Fibroblast of skin of left biceps (primary cell): ENCODE measurements around the gene FSTL4.

ENCODE experiments used
- DNase-seq, 2 experiments: peaks; one replicate each; pipeline ENCODE4 v3.0.0-alpha.2; 2013; ENCODE audit warnings: low read depth in 2 of 2

The FSTL4 gene

GRCh38 chr5:133428072-133428660 lies 184.2 kb downstream of the FSTL4 start:
- DNase-seq, result no peak

- DNase-seq, result no peak
These were observed 185.1 kb downstream of the FSTL4 start for GRCh38 chr5:133427121-133427777.

- no peak for DNase-seq
These were observed 186.1 kb downstream of the FSTL4 start for GRCh38 chr5:133426264-133426663.

- DNase-seq, result no peak
These were observed 186.6 kb downstream of the FSTL4 start for GRCh38 chr5:133425764-133426163.

GRCh38 chr5:133425222-133425621 lies 187.1 kb downstream of the FSTL4 start:
- no peak for DNase-seq

GRCh38 chr5:133423618-133424282 lies 188.6 kb downstream of the FSTL4 start:
- DNase-seq, result no peak

- no peak for DNase-seq
These were observed 189.2 kb downstream of the FSTL4 start for GRCh38 chr5:133423011-133423617.

GRCh38 chr5:133421806-133422205 lies 190.5 kb downstream of the FSTL4 start:
- DNase-seq, result no peak

- DNase-seq, result no peak
These were observed 190.9 kb downstream of the FSTL4 start for GRCh38 chr5:133421394-133421793.

- no peak for DNase-seq
These were observed 191.7 kb downstream of the FSTL4 start for GRCh38 chr5:133420440-133421301.

- no peak for DNase-seq
These were observed 196.4 kb downstream of the FSTL4 start for GRCh38 chr5:133415906-133416305.

GRCh38 chr5:133415506-133415905 lies 196.8 kb downstream of the FSTL4 start:
- DNase-seq, result no peak

- no peak for DNase-seq
These were observed 199.7 kb downstream of the FSTL4 start for GRCh38 chr5:133412661-133413060.

- no peak for DNase-seq
These were observed 202.0 kb downstream of the FSTL4 start for GRCh38 chr5:133410335-133410828.

GRCh38 chr5:133409210-133409674 lies 203.1 kb downstream of the FSTL4 start:
- no peak for DNase-seq

- no peak for DNase-seq
These were observed 204.0 kb downstream of the FSTL4 start for GRCh38 chr5:133408322-133408721.

GRCh38 chr5:133406977-133407632 lies 205.2 kb downstream of the FSTL4 start:
- DNase-seq, result no peak

GRCh38 chr5:133406208-133406976 lies 205.9 kb downstream of the FSTL4 start:
- DNase-seq, result no peak

GRCh38 chr5:133405275-133406034 lies 206.9 kb downstream of the FSTL4 start:
- no peak for DNase-seq
